ENCODE measurements around the gene LIMCH1.
A peak's percentile ranks its signal among the peaks of the same experiment; 100 is the strongest.
"Not testable (repeated sequence)": the region's sequence is repeated elsewhere in the genome, so short reads cannot be mapped to it uniquely, and the experiment has no call there.

Gene LIMCH1

GRCh38 chr4:41646862-41647261 lies 108.9 kb downstream of the LIMCH1 start:
- no peak for DNase-seq

DNA sequence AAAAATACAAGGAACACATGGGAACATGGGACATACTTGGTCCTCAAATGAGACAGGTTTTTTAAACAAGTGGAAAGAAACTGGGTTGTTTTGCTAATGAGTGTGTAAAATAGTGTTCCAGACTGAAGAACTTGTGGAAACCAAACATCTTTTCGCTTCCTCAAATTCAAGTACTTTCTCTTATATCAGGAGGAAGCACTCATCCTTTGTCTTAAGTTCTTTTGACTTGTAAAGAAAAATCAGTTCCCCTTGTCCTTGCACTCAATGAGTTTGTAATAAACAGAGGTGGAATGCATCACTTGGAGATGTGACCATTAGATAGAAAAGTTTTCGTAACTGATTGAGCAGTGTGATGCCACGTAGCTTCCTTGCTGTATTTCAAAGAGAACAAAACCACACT lies 109.4 kb downstream of the LIMCH1 start:
- DNase-seq: no peak

- not testable (repeated sequence) for DNase-seq
Measured at GRCh38 chr4:41651150-41651549, 113.2 kb downstream of the LIMCH1 start.

- DNase-seq: no peak
Measured at GRCh38 chr4:41652971-41653370, 115.0 kb downstream of the LIMCH1 start.

DNA sequence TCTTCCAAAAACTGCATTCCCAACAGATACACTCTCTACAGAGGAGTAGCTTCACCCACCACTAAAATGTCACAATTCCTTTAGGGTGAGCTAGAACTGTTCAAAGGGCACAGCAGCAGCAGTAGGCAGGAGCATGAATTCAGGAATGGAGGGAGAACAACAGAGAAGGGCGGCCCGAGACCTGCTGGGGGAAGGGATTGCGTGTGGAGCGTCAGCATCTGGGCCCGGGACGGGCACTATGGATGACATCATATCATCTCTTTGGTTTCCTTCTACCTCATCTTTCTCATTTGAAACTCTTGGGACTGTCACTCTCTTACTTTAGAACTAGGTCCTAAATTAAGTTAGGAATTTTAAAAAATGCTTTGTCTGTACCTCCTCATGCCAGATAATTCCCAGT lies 115.6 kb downstream of the LIMCH1 start:
- DNase-seq: no peak

GRCh38 chr4:41655177-41655576 lies 117.2 kb downstream of the LIMCH1 start:
- DNase-seq: no peak

- no peak for DNase-seq
Measured at GRCh38 chr4:41656106-41656505, 118.1 kb downstream of the LIMCH1 start.

- DNase-seq: no peak
Measured at GRCh38 chr4:41656572-41657520, 118.9 kb downstream of the LIMCH1 start.

DNA sequence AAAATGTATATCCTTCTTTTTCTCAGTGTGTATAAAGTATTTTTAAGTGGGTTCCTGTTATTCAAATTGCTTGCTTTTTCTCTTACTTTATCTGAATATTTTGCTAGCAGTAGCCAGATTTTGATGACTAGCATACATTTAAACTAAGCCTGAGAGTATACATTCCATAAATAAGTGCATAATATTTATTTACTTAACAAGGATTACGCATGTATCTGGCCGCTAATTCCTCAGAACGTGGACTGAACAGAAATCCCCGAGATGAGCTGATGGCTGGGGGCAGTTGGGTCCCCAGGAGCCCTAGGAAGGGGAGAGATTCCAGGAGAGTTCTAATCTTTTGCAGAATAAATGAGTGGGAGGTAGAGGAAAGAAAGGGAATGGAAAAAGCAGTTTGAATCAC lies 119.6 kb downstream of the LIMCH1 start:
- no peak for DNase-seq

DNA sequence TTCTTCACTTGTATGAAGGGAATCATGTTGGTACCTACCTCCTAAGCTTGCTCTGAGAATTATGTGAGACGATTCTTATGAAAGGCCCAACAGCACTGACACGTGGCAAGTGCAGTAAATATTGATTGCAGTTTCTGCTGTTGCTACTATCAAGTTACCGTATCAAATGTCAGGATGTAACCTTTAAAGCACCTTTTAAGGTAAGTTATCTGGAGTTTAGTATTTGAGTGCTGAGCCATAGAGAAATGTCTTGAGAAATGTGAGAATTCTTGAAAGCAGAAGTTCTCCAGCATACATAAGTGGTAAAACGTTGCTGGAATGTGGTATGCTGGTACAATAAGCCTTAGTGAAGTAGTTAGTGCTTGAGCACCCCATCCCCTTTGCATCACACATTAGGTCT lies 120.2 kb downstream of the LIMCH1 start:
- no peak for DNase-seq

GRCh38 chr4:41660352-41660751 lies 122.4 kb downstream of the LIMCH1 start:
- no peak for DNase-seq

DNA sequence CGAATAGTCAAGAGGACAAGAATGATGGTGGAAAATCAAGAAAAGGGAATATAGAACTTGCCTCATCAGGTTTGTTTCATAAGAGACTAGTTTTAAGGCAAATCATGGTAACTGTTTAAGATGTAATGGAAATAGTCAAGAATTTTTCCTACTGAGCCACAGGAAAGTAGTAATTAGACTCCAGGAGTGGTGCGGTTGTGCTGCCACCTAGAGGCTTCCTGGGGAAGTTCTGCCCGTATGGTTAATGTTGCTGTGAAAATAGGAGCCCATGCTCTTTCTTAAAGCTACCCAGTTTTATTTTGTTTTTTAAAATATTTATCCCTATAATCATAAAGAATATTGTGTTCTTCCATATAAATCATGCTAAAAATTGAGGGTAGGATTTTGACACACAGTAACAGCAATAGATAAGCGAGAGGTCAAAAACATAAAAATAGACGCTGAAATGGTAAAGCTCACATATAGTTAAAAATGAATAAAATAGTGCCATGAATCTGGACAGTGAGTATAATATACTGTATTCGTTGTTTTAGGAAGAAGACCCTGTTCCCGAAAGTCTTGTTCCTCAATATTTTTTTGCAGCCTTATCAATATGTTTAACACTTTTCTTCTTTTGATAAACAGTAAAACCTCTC lies 123.6 kb downstream of the LIMCH1 start:
- peak; percentile 3 for DNase-seq

- DNase-seq: no peak
Measured at GRCh38 chr4:41665636-41666207, 127.8 kb downstream of the LIMCH1 start.

- DNase-seq: no peak
Measured at GRCh38 chr4:41668024-41668423, 130.1 kb downstream of the LIMCH1 start.

GRCh38 chr4:41670530-41670929 lies 132.6 kb downstream of the LIMCH1 start:
- DNase-seq: no peak

GRCh38 chr4:41670982-41671381 lies 133.0 kb downstream of the LIMCH1 start:
- DNase-seq: no peak

GRCh38 chr4:41678086-41678816 lies 140.3 kb downstream of the LIMCH1 start:
- DNase-seq: no peak

DNA sequence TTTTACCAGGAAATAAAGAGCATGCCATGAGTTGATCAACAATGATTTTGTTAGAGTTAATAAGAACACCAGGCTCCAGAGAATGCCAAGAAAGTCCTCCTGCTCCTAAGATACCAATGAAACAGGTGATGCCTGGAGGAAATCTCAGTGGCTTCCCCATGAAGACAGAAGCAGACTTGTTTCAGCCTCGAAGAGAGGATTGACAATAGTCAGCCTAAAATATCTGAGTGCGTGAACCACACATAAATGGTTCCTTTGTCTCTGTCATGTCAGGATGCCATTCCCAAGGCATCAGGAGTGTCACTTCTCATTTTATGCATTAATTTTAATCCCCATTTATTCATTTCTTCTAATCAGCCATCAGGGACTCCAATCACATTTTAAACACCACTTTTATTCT lies 141.0 kb downstream of the LIMCH1 start:
- no peak for DNase-seq

GRCh38 chr4:41679991-41680390 lies 142.0 kb downstream of the LIMCH1 start:
- no peak for DNase-seq

DNA sequence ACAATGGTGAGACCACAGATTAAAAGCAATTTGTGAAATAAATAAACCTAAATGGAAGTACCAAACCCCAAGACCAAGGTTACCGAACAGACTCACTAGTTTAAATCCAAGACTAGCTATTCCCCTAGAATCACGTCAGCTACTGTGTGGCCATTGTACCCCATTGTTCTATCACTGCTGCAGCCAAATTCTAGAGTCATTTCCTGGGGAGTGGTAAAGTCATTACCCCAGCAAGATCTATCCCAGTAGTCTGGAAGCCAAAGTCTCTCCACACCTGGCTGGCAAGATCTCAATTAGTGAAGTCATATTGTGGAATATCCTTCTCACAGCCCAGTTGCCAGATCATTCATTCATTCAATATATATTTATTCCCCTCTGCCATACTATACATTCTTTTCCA lies 143.1 kb downstream of the LIMCH1 start:
- no peak for DNase-seq

GRCh38 chr4:41683326-41683725 lies 145.4 kb downstream of the LIMCH1 start:
- no peak for DNase-seq

GRCh38 chr4:41686893-41687292 lies 148.9 kb downstream of the LIMCH1 start:
- no peak for DNase-seq

- no peak for DNase-seq
Measured at GRCh38 chr4:41687971-41688370, 150.0 kb downstream of the LIMCH1 start.
